OCI-M2 (cell line): ENCODE measurements around the gene PHF21A.
"Not testable (repeated sequence)": the region's sequence is repeated elsewhere in the genome, so short reads cannot be mapped to it uniquely, and the experiment has no call there.

Experiments
- DNase-seq: peaks from one replicate; lab custom pipeline; 2025; ENCODE audit not compliant: unreplicated experiment; lab: John Stamatoyannopoulos, UW

The PHF21A gene

GRCh38 chr11:46036969-46037368 lies 84.3 kb downstream of the PHF21A start:
- DNase-seq: no peak

GRCh38 chr11:46036009-46036408 lies 85.2 kb downstream of the PHF21A start:
- no peak for DNase-seq

- no peak for DNase-seq
These were observed 87.2 kb downstream of the PHF21A start for GRCh38 chr11:46034041-46034440.

- no peak for DNase-seq
These were observed 94.5 kb downstream of the PHF21A start for GRCh38 chr11:46026606-46027293.

GRCh38 chr11:46020084-46020599 lies 101.1 kb downstream of the PHF21A start:
- no peak for DNase-seq

- no peak for DNase-seq
These were observed 102.6 kb downstream of the PHF21A start for GRCh38 chr11:46018651-46019050.

- DNase-seq: no peak
These were observed 103.9 kb downstream of the PHF21A start for GRCh38 chr11:46017341-46017740.

- no peak for DNase-seq
These were observed 105.3 kb downstream of the PHF21A start for GRCh38 chr11:46015941-46016340.

GRCh38 chr11:46014168-46014567 lies 107.1 kb downstream of the PHF21A start:
- DNase-seq: not testable (repeated sequence)

GRCh38 chr11:46012185-46012584 lies 109.1 kb downstream of the PHF21A start:
- no peak for DNase-seq

- no peak for DNase-seq
These were observed 111.2 kb downstream of the PHF21A start for GRCh38 chr11:46010100-46010499.

- DNase-seq: no peak
These were observed 111.6 kb downstream of the PHF21A start for GRCh38 chr11:46009647-46010046.

- peak; percentile 16 for DNase-seq
These were observed 114.7 kb downstream of the PHF21A start for GRCh38 chr11:46006418-46007070.

- no peak for DNase-seq
These were observed 117.7 kb downstream of the PHF21A start for GRCh38 chr11:46003572-46003971.

GRCh38 chr11:46002189-46002588 lies 119.1 kb downstream of the PHF21A start:
- DNase-seq: no peak

- no peak for DNase-seq
These were observed 119.8 kb downstream of the PHF21A start for GRCh38 chr11:46001448-46001914.

- DNase-seq: no peak
These were observed 123.7 kb downstream of the PHF21A start for GRCh38 chr11:45997599-45997998.

GRCh38 chr11:45995342-45995734 lies 125.9 kb downstream of the PHF21A start:
- no peak for DNase-seq

GRCh38 chr11:45994371-45995341 lies 126.6 kb downstream of the PHF21A start:
- DNase-seq: peak; percentile 23

GRCh38 chr11:45993531-45994001 lies 127.7 kb downstream of the PHF21A start:
- no peak for DNase-seq

- no peak for DNase-seq
These were observed 132.3 kb downstream of the PHF21A start for GRCh38 chr11:45988921-45989320.
